HG03457 (cell line): ENCODE results near the gene NPC2.
"Not testable (repeated sequence)": the region's sequence is repeated elsewhere in the genome, so short reads cannot be mapped to it uniquely, and the experiment has no call there.

Experiments
- ATAC-seq: cut with Tn5 transposase; IDR thresholded peaks from one replicate; pipeline ENCODE4 v1.9.1; 2021; ENCODE audit warnings: moderate number of reproducible peaks; ENCODE audit not compliant: unreplicated experiment

Gene NPC2

GRCh38 chr14:74472601-74473000, 20.5 kb downstream of the NPC2 start:
- ATAC-seq, result no peak

- no peak for ATAC-seq
Observed at GRCh38 chr14:74469548-74470518, 23.3 kb downstream of the NPC2 start.

- no peak for ATAC-seq
Observed at GRCh38 chr14:74468513-74468912, 24.6 kb downstream of the NPC2 start.

GRCh38 chr14:74465335-74465734, 27.8 kb downstream of the NPC2 start:
- ATAC-seq, result no peak

- ATAC-seq, result no peak
Observed at GRCh38 chr14:74464785-74465184, 28.3 kb downstream of the NPC2 start.

DNA sequence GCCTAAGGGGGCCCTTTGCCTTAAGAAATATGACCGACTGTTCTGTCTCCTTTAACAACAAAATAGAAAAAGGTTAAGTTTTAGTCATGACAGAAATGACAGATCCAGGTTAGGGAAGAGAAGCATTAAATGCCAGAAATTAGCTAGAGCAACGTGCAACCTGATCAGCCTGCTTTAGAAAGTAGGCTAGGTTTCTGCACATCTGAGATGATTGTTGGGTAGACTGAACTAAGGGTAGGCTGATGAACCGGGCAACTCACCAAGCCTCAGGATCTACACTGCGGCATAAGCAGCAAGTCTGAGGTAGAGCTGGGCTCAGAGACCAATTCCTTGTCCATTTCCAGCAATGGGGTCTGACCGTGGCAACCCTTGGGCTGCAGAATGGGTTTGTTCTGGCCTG, 29.4 kb downstream of the NPC2 start:
- ATAC-seq, result no peak

- ATAC-seq, result no peak
Observed at GRCh38 chr14:74462993-74463392, 30.1 kb downstream of the NPC2 start.

DNA sequence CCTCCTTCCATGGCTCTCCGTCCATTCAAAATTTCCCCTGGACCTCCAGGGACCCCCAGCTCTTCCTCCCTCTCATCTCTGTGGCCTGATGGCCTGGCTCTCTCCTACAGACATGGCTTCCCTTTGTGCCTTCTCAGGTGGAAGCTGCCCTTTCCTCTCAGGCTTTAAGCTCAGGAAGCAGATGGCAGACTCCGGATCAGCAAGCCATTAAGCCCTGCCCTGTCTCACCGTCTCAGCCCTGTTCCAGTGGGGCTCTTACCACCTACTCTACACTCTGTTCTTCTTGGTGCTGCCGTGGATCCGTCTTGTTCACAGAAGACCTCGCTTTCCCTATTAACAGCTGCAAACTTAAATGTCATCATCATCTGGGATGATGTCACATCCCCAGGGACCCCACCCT, 33.1 kb downstream of the NPC2 start:
- no peak for ATAC-seq

GRCh38 chr14:74459289-74459946, 33.7 kb downstream of the NPC2 start:
- no peak for ATAC-seq

GRCh38 chr14:74457565-74457895, 35.6 kb downstream of the NPC2 start:
- ATAC-seq, result no peak

DNA sequence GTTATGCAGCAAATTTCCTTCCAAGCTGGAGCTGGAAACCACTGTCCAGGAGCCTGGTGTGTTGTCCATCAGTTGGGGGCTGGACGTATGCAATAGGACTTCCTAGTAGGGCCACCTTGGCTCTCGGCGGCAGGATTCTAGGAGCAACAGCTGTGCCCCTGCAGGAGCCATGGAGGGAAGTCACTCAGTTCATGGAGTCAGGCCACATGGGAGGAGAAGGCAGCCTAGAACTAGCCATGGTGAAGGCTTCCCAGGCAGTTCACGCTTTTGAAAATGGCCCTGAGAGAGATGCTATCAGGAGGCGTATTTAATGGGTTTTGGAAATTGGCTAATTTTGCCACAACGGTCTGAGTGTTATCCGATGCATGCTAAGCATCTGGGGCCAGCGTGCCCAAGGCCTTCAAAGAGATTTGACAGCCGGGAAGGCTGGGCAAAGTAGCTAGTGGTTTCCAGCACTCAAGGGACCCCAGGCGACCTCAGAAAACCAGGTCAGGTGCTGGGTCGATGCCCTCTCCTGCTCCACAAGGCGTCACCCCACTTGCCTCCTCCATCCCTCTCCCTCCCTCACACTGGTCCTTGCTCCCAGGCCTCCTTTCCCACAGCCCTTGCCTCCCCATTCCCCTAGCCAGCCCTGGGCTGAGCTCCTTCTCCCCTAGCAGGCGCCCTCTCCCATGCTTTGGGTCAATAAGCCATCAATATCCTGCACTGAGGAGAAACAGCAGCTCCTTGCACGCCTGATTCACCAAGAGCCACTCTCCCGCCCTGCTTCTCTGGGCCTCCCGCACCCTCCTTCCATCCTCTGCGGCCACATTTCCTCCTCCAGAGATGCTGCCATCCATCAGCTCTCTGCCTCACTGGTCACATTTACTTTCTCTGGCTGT, 36.2 kb downstream of the NPC2 start:
- ATAC-seq, result no peak

DNA sequence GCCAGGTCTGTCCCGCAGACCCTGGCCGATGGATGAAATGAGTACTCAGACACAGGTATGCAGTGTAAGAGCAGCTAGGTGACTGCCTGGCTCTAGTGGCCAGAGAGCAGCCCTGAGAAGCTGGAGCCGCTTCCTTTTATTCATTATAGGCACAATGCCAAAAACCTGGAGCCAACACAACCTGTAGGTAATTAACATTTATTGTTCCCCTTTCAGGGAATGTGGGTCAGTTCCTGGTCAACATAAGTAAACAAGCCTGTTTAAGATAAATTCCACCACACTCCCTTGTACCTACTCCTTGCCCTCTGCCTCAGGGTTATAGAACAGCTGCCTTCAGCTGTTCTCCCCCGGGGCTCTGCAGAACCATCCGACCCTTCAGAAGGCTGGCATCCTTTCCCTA, 38.7 kb downstream of the NPC2 start:
- not testable (repeated sequence) for ATAC-seq

DNA sequence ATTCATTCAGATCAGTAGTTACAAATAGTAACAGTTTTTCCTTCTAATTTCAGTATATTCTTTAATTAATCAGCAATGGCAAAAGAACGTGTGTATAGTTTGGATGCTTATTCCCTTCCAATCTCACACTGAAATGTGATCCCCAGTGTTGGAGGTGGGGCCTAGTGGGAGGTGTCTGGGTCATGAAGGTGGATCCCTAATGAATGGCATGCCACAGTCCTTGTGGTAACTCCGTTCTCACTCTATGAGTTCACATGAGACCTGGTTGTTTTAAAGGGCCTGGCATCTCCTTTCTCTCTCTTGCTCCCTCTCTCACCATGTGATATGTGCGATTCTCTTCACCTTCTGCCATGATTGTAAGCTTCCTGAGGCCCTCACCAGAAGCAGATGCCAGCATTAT, 48.2 kb downstream of the NPC2 start:
- ATAC-seq, result no peak

- no peak for ATAC-seq
Observed at GRCh38 chr14:74442757-74443156, 50.3 kb downstream of the NPC2 start.

GRCh38 chr14:74441113-74441512, 52.0 kb downstream of the NPC2 start:
- no peak for ATAC-seq

DNA sequence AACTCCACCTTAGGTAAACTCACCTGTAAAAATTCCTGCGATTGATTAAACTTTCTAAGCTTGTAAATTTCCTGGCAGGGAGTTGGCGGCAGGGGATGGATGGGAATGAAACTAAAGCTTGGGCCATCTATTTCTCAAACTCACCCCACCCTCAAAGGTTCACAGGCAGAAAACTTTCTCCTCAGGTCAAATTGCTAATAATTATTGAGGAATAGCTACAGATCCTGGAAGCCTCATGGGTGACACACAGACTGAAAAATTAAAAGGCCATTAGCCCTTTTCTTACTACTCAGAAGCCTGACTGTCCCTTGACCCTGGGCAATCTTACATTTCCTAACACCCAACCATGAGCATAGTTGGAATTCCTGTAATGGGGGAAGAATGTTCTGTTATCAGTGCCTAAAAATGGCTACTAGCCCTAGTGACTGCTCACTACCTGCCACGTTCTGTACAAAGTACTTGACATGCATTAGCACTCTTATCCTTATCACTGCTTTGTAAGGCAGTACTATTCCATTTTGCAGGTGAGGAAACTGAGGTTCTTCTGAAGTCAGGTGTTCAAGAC, 54.7 kb downstream of the NPC2 start:
- ATAC-seq, result no peak

DNA sequence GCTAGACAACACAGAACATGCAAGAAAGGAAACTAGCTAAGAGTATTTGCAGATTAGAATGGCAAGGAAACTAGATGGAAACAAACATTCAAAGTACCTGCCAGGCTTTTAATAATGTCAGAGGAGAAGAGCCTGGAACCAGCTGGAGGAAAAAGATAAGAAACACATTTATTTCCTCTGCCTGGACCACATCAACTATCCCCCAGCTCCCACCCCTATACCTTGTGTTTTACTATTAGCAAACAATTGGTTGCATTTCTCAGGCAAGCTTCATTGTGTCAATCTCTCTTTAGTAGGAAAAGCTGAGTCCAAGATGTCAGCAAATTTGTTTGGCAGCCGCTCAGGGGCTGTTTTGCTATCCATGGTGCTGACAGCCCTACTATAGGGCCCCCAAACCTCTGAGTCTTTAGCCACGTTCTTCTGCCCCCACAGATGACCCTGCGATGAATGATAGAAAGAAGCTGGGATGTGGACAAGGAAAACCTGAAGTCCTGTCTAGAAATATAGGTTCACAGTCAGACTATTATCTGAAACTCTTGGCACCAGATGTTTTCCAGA, 55.5 kb downstream of the NPC2 start:
- no peak for ATAC-seq

- no peak for ATAC-seq
Observed at GRCh38 chr14:74434294-74434693, 58.8 kb downstream of the NPC2 start.

DNA sequence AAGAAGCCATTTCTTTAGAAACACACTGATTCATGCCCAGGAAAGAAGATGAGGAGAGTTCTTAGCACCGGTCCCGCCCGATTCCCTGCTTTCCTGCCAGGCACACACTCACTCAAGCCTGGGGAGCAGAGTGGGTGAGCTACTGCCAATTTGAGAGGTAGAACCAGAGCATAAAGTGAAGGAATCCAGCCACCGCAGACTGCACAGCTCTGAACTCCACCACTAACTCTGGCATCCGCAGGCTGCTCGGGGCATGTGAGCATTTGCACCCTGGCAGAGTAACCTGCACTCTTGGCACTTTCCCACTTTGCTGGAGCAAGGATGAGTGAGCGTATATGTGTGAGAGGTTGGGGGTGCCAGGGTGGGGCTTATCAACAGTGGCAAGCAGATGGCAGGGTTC, 63.1 kb downstream of the NPC2 start:
- no peak for ATAC-seq
